ENCODE measurements around the gene ZAP70.

ZAP70 gene

GRCh38 chr2:97735161-97735561 lies 21.8 kb downstream of the ZAP70 start:
- no peak for DNase-seq

- DNase-seq, result no peak
Measured at GRCh38 chr2:97736185-97736584, 22.8 kb downstream of the ZAP70 start.

- DNase-seq, result no peak
Measured at GRCh38 chr2:97736608-97737330, 23.4 kb downstream of the ZAP70 start.

- no peak for DNase-seq
Measured at GRCh38 chr2:97737421-97738178, 24.2 kb downstream of the ZAP70 start.

GRCh38 chr2:97738179-97739019 lies 25.0 kb downstream of the ZAP70 start:
- no peak for DNase-seq

GRCh38 chr2:97739020-97739892 lies 25.9 kb downstream of the ZAP70 start:
- DNase-seq, result no peak

GRCh38 chr2:97739893-97740245 lies 26.5 kb downstream of the ZAP70 start:
- DNase-seq, result no peak

GRCh38 chr2:97740590-97741182 lies 27.3 kb downstream of the ZAP70 start:
- DNase-seq, result peak; percentile 26

- DNase-seq, result no peak
Measured at GRCh38 chr2:97741251-97741650, 27.9 kb downstream of the ZAP70 start.

- no peak for DNase-seq
Measured at GRCh38 chr2:97741686-97742085, 28.3 kb downstream of the ZAP70 start.

- no peak for DNase-seq
Measured at GRCh38 chr2:97742381-97742847, 29.0 kb downstream of the ZAP70 start.

GRCh38 chr2:97743913-97744312 lies 30.5 kb downstream of the ZAP70 start:
- DNase-seq, result no peak

GRCh38 chr2:97745474-97746174 lies 32.2 kb downstream of the ZAP70 start:
- no peak for DNase-seq

GRCh38 chr2:97747285-97747684 lies 33.9 kb downstream of the ZAP70 start:
- DNase-seq, result no peak

GRCh38 chr2:97747716-97748115 lies 34.3 kb downstream of the ZAP70 start:
- no peak for DNase-seq

GRCh38 chr2:97749581-97749980 lies 36.2 kb downstream of the ZAP70 start:
- no peak for DNase-seq

GRCh38 chr2:97750017-97750416 lies 36.6 kb downstream of the ZAP70 start:
- no peak for DNase-seq

- no peak for DNase-seq
Measured at GRCh38 chr2:97751752-97752151, 38.4 kb downstream of the ZAP70 start.

- no peak for DNase-seq
Measured at GRCh38 chr2:97752342-97753334, 39.3 kb downstream of the ZAP70 start.

Measured in effector CD8-positive, alpha-beta T cell (primary cell).